GM19043 (cell line): Measurements from ENCODE around the gene DISP2.

Source experiments
- ATAC-seq: cut with Tn5 transposase; IDR thresholded peaks from one replicate; pipeline ENCODE4 v1.9.1; 2021; ENCODE audit warnings: low read depth; ENCODE audit not compliant: unreplicated experiment

DISP2 gene

DNA sequence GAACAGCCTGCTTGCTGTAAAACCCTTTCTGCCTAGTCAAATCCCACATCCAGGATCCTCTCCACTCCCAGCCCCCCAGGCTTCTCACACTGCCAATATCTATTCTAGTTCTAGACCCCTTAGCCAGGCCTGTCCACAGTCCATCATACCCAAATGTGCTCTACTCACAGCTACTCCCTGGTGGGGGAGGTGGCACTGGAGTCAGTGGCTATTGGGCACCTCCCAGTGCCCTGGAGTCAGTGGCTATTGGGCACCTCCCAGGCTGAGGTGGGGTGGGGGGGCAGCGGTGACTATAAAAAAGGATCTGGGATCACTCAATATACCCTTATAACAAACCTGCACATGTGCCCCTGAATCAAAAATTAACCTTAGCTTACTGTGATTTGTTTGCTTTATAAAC is 773 bp upstream of the DISP2 start:
- ATAC-seq = no peak

GRCh38 chr15:40358471-40359353 is 693 bp downstream of the DISP2 start:
- ATAC-seq = no peak

GRCh38 chr15:40360015-40360414 is 2.0 kb downstream of the DISP2 start:
- ATAC-seq = no peak

DNA sequence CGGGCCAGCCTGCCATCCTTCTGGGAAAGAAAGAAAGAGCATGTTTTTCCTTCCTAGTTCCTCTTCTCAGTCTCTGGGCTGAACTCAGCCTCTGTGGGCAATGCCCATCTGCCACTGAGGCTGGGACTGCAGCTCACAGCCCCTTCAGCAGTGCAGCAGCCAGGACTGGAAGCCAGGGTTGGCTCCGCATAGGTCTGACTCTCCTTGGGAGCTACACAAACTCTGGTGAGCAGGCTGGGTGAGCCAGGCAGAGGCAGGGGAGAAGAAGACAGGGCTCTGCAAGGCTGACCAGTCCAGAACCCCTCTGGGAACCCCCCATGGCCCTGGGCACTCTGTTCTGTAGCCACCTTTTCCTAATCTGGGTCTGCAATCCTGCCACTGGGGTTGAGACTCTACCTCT is 3.6 kb downstream of the DISP2 start:
- ATAC-seq = no peak

DNA sequence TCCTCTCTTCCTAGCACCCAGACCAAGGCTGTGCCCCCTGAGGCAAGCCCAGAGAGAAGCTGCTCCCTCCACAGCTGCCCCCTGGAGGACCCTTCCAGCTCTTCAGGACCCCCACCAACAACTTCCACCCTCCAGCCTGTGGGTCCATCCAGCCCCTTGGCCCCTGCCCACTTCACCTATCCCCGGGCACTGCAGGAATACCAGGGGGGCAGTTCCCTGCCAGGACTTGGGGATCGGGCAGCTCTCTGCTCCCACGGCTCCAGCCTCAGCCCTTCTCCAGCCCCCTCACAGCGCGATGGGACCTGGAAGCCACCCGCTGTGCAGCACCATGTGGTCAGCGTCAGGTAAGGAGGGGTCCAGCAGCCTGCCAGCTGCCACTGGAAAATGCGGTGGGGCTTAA is 5.6 kb downstream of the DISP2 start:
- no peak for ATAC-seq

- no peak for ATAC-seq
These were observed 6.2 kb downstream of the DISP2 start for GRCh38 chr15:40364251-40364650.

- ATAC-seq = no peak
These were observed 7.0 kb downstream of the DISP2 start for GRCh38 chr15:40365016-40365415.

GRCh38 chr15:40365624-40366456 is 7.8 kb downstream of the DISP2 start:
- no peak for ATAC-seq

DNA sequence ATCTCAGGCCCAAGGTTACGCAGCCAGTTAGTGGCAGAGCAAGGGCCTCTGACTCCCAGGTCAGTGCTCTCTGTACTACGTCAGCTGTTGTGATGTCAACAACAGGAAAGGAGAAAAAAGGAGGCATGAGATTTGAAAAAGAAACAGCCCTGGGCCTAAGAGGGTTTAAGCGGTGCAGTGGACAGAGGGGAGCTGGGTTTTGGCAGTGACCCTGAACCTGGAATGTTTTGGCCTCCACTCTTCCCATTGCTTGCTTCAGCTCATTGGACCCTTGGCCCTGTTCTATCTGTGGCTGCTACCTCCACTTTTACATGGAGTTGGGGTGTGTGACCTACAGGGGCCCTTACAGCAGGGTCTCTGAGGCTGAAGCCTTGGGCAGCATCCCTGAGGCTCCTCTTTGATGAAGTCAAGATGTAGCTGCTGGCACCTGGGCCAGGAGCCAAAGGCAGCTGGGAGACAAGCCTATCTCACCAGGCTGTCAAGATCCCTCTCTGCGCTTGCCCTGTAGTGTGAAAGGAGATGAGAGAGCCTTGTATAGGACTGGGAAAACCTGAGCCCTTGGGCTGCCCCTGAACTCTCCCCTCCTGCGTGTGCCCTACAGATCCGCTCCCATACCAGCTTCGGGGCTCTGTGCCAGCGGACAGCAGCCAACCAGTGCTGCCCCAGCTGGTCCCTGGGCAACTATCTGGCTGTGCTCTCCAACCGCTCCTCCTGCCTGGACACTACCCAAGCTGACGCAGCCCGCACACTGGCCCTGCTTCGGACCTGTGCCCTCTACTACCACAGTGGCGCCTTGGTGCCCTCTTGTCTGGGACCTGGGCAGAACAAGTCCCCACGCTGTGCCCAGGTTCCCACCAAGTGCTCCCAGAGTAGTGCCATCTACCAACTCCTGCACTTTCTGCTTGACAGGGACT is 8.7 kb downstream of the DISP2 start:
- no peak for ATAC-seq

GRCh38 chr15:40367371-40367685 is 9.3 kb downstream of the DISP2 start:
- no peak for ATAC-seq

DNA sequence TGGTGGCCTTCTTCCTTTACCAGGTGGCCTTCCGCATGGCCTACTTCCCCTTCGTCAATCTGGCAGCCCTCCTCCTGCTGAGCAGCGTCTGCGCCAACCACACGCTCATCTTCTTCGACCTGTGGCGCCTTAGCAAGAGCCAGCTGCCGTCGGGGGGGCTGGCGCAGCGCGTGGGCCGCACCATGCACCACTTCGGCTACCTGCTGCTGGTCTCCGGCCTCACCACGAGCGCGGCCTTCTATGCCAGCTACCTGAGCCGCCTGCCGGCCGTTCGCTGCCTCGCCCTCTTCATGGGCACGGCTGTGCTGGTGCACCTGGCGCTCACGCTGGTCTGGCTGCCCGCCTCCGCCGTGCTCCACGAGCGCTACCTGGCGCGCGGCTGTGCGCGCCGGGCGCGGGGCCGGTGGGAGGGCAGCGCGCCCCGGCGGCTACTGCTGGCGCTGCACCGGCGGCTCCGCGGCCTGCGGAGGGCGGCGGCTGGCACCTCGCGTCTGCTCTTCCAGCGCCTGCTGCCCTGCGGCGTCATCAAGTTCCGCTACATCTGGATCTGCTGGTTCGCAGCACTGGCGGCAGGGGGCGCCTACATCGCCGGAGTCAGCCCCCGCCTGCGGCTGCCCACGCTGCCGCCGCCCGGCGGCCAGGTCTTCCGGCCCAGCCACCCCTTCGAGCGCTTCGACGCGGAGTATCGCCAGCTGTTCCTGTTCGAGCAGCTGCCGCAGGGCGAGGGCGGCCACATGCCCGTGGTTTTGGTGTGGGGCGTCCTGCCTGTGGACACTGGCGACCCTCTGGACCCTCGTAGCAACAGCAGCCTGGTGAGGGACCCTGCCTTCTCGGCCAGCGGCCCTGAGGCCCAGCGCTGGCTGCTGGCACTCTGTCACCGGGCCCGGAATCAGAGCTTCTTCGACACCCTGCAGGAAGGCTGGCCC is 9.9 kb downstream of the DISP2 start:
- ATAC-seq = peak; percentile 83

DNA sequence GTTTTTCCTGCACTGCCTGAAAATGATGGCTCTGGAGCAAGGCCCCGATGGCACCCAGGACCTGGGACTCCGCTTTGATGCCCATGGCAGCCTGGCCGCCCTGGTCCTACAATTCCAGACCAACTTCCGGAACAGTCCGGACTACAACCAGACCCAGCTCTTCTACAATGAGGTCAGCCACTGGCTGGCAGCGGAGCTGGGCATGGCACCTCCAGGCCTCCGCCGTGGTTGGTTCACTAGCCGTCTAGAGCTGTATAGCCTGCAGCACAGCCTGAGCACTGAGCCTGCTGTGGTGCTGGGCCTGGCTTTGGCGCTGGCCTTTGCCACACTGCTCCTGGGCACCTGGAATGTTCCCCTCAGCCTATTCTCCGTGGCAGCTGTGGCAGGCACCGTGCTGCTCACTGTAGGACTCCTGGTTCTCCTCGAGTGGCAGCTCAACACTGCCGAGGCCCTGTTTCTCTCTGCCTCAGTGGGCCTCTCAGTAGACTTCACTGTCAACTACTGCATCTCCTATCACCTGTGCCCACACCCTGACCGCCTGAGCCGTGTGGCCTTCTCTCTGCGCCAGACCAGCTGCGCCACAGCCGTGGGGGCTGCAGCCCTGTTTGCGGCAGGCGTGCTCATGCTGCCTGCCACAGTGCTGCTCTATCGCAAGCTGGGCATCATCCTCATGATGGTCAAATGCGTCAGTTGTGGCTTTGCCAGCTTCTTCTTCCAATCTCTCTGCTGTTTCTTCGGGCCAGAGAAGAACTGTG is 10.9 kb downstream of the DISP2 start:
- no peak for ATAC-seq

GRCh38 chr15:40369474-40369869 is 11.5 kb downstream of the DISP2 start:
- ATAC-seq = no peak

DNA sequence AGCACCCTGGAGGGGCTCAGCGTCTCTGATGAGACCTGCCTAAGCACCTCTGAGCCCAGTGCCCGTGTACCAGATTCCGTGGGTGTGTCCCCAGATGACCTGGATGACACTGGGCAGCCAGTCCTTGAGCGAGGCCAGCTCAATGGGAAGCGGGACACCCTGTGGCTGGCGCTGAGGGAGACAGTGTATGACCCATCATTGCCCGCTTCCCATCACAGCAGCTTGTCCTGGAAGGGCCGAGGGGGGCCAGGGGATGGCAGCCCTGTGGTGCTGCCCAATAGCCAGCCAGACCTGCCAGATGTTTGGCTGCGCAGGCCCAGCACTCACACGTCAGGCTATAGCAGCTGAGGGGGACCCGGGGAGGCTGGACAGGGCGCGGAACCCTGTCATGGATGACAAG is 12.0 kb downstream of the DISP2 start:
- ATAC-seq = no peak

DNA sequence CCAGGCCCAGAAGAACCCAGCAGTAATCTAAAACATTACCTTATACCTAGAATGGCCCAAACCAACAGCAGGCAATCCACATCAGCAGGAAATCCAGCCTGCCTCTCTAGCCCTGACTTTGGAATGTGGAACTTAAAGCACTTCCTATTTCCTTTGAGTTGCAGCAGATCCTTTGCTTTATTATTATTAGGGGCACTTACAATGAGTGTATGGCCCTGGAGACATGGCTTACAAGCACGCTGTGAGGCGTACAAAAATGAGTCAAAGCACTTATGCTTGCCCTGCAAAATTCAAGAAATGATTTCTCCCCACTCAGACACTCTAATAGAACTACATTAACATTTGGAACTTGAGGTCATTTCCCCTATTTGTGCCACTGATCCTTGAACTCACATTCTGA is 15.0 kb downstream of the DISP2 start:
- ATAC-seq = no peak

- ATAC-seq = no peak
These were observed 19.6 kb downstream of the DISP2 start for GRCh38 chr15:40377606-40378005.

DNA sequence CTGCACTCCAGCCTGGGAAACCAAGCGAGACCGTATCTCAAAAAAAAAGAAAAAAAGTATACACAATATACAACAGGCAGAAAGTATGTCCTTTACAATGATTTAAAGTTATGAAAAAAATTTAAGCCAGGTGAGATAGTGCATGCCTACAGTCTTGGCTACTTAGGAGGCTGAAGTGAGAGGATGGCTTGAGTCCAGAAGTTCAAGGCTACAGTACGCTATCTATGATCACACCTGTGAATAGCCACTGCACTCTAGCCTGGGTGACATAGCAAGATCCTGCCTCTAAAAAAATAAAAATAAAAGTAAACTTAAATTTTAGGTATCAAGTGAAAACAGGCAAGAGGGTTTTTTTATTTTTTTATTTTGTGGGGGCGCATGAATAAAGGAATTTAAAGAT is 21.4 kb downstream of the DISP2 start:
- ATAC-seq = no peak

GRCh38 chr15:40379853-40380252 is 21.8 kb downstream of the DISP2 start:
- no peak for ATAC-seq

DNA sequence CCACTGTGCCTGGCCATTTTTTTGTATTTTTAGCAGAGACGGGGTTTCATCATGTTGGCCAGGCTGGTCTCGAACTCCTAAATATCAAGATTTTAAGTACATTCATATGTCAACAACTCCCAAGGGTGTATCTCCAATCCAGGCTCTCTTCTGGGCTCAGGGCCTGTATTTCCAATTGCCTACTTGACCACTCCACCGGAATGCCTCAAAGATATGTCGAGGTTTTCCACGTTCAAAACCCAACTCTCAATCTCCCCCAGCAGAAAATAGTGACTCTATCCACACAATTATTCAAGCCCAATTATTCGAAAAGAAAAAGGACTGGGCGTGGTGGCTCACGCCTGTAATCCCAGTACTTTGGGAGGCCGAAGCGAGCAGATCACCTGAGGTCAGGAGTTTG is 22.6 kb downstream of the DISP2 start:
- ATAC-seq = no peak
